HG03175 (cell line): ENCODE measurements around the gene TSEN2.
"Not testable (repeated sequence)": the region's sequence is repeated elsewhere in the genome, so short reads cannot be mapped to it uniquely, and the experiment has no call there.

ENCODE experiments used
- ATAC-seq: cut with Tn5 transposase; IDR thresholded peaks from one replicate; pipeline ENCODE4 v1.9.1; 2021; ENCODE audit warnings: mild to moderate bottlenecking, moderate library complexity; ENCODE audit not compliant: unreplicated experiment

TSEN2 gene

GRCh38 chr3:12471241-12471640 lies 13.0 kb upstream of the TSEN2 start:
- no peak for ATAC-seq

GRCh38 chr3:12472000-12472610 lies 12.2 kb upstream of the TSEN2 start:
- no peak for ATAC-seq

GRCh38 chr3:12472796-12473195 lies 11.5 kb upstream of the TSEN2 start:
- no peak for ATAC-seq

GRCh38 chr3:12473511-12473910 lies 10.8 kb upstream of the TSEN2 start:
- no peak for ATAC-seq

GRCh38 chr3:12476238-12476897 lies 7.9 kb upstream of the TSEN2 start:
- no peak for ATAC-seq

- ATAC-seq, result no peak
Measured at GRCh38 chr3:12477256-12477655, 7.0 kb upstream of the TSEN2 start.

GRCh38 chr3:12478326-12478725 lies 6.0 kb upstream of the TSEN2 start:
- no peak for ATAC-seq

GRCh38 chr3:12479198-12479597 lies 5.1 kb upstream of the TSEN2 start:
- not testable (repeated sequence) for ATAC-seq

GRCh38 chr3:12479919-12480427 lies 4.3 kb upstream of the TSEN2 start:
- peak; percentile 31 for ATAC-seq

GRCh38 chr3:12483410-12483809 lies 870 bp upstream of the TSEN2 start:
- ATAC-seq, result no peak

- no peak for ATAC-seq
Measured at GRCh38 chr3:12483872-12484197, 445 bp upstream of the TSEN2 start.

GRCh38 chr3:12484983-12485327 lies 675 bp downstream of the TSEN2 start:
- ATAC-seq, result no peak

GRCh38 chr3:12486001-12486400 lies 1.7 kb downstream of the TSEN2 start:
- ATAC-seq, result no peak

GRCh38 chr3:12486916-12487315 lies 2.6 kb downstream of the TSEN2 start:
- ATAC-seq, result no peak

GRCh38 chr3:12487336-12487735 lies 3.1 kb downstream of the TSEN2 start:
- ATAC-seq, result no peak

GRCh38 chr3:12487786-12488185 lies 3.5 kb downstream of the TSEN2 start:
- ATAC-seq, result no peak

- no peak for ATAC-seq
Measured at GRCh38 chr3:12489368-12489767, 5.1 kb downstream of the TSEN2 start.

- no peak for ATAC-seq
Measured at GRCh38 chr3:12489832-12490231, 5.6 kb downstream of the TSEN2 start.

- no peak for ATAC-seq
Measured at GRCh38 chr3:12490547-12490946, 6.3 kb downstream of the TSEN2 start.

- no peak for ATAC-seq
Measured at GRCh38 chr3:12495749-12496452, 11.6 kb downstream of the TSEN2 start.

GRCh38 chr3:12496453-12496761 lies 12.1 kb downstream of the TSEN2 start:
- ATAC-seq, result no peak

- no peak for ATAC-seq
Measured at GRCh38 chr3:12499474-12499873, 15.2 kb downstream of the TSEN2 start.
